Stimulated activated CD8-positive, alpha-beta memory T cell treated with anti-CD3 and anti-CD28 coated beads, Interleukin-2, amount 100 ng/mL, for 48 hours (primary cell): ENCODE data around the gene FRMD4B.

Experiments
- DNase-seq, 2 donors: peaks; one replicate each; pipeline ENCODE4 v3.0.0-alpha.2; 2020; ENCODE audit warnings: low read depth in 2 of 2

FRMD4B gene

DNA sequence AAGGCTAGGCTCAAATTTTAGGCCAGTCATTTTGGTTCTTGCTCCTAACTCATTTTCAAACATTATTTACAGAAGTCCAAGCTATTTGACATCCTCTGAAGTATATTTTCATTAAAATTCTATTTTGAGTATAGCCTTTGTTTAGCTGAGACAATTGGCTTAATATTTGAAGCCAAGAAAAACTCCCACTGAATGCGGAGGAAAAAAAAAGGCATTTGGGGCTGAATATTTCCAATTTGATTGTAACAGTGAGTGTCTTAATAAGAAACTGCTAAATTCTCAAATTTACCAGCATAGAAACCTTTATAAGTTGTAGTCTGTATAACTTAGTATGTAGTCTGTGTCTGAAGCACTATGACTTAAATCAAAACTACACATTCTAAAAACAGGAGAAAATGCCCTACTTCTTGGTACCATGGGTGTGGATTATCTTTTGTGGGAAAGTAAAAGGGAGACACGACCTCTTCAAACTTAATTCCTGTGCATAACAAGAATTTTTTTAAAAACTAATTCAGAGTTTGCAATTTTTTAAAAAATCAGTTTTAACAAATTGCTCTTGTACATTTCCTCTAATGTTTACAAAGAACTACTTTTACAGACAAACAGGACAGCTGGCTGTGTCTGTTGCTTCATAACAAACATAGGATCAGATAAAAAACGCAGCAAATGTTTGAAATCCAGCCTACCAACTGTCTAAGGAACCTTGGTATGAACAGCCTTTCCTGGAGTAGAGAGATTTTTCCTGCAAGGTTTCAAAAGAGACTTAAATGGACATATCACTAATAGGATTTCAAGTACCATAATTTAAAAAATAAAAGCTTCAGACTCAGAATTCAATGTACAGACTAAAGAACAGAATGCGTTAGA is 210.8 kb downstream of the FRMD4B start:
- DNase-seq = no peak

DNA sequence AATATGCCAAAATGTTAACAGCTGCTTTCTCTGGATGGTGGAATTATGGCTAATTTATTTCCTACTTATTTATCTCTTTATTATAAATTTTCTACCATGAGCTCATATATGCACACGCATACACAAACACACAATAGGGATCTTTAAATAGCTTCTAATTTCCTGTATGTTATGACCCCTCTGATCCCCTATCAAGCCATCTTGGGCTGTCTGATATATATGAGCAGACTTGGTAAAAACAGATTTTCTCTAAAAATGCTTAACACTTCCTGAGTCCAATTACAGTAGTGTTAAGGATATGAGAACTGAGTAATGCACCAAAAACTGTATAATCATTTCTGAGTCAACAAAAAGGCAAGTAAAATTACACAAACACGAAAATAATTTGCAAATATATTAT is 211.4 kb downstream of the FRMD4B start:
- DNase-seq = no peak

DNA sequence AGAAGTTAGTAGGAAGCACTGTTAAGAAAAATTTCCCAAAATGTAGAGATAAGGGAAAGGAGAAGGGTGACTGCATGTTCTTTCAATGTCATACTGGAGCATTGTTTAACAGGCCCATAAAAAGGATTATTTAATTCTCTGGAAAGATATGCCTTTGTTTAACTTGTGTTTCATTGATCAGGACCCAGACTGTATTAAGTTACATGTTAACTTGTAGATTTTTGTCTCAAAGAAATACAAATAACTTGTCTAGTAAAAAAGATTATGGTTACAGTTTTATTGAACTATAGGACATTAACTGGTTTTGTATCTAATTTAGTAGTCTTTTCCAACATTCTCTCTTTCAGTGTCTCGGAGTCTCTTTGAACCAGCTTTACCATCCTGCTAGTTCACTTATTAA is 213.8 kb downstream of the FRMD4B start:
- no peak for DNase-seq

DNA sequence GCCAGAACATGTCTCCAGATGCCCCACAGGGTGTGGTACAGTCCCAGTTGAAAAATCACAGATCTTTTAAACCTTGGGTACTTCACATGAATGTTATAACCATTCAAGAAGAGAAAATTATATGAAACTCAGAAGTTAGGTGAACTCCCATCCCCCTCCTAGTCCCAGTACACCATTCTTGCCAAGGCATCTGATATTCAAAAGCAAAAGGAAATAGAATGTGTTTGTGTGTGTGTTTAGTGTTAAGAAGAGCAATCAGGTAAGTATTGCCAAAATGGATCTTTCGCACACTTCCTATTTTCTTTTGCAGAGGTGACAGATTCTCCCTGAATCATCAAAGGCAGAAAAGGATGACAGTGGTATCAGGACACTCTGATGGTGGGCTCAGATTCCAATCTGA is 219.4 kb downstream of the FRMD4B start:
- DNase-seq = no peak

DNA sequence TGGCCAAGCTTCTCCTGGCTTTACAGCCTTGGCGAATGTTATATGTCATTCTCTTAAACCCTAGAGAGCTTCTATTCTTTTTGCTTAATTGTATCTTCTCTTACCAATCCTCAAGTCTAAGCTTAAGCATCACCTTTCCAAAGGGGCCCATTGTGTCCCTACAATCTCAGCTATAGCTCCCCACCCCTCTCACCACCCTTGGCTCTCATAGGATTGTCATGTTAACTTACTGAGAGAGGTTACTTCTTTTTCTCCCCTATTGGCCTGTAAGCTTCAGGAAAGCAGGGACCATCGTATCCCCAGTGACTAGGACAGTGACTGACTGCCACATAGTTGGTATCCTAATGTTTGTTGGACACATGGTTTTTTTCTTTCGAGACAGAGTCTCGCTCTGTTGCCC is 220.1 kb downstream of the FRMD4B start:
- DNase-seq = no peak

DNA sequence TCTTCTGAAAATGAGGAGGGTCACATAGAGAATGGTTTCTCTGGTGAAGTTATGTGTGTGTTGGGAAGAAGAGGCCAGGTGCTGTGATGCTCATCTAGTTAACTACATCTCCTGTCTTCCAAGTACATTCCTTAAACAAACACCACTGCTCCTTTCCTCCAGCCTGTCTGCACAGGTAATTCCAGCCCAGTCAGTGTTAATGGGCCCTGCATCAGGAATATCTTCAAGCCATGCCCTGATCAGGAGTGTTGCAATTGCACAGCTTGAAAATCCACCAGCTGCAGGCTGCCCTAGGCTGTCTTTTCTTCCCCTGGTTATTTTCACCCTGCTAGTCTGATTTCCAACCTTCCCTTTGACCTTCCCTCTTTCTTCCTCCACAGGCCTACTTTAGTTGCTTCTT is 221.6 kb downstream of the FRMD4B start:
- no peak for DNase-seq

DNA sequence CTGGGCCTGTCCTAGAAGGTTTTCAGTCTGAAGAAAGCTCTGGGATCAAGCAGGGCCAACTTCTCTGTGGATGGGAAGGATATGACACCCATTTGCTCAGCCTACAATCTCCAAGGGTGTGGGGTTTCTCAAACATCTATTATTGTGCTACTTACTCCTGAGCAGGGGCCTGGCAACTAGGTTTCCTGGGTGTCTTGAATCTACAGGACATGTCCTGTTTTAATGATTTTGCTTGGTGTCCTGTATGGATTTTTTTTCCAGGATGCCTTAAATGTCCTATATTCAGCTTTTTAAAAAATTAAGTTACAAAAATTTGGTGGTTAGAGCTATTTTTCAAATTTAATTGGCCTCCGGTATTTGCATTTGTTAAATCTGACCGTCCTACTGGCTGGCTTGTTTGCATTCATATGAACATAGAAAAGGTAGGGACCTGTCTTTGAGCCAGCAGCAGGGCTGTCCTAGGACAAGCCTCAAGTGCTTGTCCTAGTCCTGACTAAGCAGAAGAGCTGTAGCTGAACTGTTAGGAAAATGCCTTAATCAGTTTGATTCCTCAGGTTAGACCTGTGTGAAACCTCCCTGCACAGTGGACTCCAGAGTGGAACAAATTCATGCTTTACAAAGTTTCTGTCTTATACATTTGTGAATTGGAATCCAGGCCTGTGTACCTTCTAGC is 223.4 kb downstream of the FRMD4B start:
- no peak for DNase-seq

DNA sequence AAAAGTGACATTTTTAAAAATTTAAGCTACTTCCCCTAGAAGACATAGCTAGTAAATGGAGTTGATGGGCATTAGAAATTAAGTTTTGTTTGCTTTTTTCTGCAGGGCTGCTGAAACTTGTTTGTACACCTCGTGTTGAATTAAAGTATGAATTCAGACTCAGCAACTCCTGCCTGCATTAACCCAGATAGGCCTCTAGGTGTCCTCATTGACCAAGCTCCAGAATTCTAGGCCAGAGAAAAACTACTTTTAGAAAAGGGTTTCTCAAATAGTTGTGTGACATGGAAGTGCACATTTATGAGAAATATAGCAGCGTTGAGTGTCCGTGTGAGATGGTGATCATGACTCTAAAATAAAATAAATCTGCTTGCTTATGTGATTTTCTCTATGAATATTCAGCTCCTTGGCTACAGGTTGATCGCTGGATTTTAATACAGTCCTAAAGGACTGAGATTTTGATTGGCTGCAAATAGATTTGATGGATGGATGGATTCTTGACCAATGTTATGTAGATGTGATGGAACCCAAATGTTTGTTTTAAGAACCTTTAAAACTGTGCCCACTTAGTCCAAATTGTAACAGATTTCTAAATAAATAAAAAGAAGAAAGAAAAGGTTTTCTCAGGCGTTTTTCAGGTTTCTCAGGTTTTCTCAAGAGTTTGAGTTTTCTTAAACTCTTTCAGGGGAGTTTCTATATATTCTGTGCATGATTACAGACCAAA is 224.1 kb downstream of the FRMD4B start:
- no peak for DNase-seq

DNA sequence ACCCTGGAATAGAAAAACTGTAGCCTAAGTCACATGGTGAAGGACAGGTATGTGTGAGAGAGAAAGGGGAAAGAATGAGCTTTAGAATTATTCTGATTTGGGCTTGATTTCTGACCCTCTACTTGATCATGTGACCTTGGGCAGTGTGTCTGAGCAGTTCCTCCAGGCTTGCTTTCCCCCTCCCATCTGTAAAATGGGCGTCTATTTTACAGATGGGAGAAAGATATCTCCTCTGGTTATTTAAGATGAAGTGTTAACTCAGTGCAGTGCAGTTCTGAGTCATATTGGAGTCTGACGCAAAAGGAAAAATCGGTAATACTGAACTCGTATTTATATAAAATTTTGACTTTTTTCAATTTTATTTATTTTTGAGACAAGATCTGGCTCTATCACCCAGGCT is 225.4 kb downstream of the FRMD4B start:
- no peak for DNase-seq

DNA sequence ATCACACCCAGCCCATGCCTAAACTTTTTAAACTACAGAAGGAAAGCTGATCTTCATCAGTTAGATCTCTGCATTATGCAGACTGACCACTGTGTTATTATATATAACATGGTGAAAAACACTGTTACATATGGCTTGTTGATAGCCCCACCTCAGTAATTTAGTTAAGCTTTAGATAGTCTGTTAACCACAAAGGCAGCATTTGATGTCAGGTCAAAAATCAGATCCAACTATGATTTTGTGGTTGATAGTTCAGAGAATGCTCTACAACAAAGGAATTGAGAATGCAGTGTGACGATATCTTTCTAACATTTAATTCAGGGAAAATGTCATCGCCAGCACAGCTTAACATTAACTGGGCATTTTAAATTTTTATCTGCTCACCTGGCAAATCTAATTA is 225.8 kb downstream of the FRMD4B start:
- DNase-seq = no peak

DNA sequence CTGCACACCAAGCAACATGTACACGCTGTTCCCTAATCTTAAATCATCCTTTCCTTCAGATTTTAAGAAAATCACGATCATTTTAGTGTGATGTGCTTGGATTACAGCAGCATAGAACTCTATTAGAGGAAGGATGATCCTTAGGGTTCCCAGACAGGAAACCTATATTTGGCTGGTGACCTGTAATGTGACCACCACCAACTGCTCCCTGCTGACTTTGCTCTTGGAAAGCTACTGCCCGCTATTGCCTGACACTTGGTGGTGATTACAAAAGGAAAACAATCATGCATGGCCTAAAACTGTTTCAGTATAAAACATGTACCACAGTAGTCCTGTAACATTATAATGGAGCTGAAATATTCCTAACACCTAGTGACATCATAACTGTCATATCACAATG is 236.3 kb downstream of the FRMD4B start:
- no peak for DNase-seq

DNA sequence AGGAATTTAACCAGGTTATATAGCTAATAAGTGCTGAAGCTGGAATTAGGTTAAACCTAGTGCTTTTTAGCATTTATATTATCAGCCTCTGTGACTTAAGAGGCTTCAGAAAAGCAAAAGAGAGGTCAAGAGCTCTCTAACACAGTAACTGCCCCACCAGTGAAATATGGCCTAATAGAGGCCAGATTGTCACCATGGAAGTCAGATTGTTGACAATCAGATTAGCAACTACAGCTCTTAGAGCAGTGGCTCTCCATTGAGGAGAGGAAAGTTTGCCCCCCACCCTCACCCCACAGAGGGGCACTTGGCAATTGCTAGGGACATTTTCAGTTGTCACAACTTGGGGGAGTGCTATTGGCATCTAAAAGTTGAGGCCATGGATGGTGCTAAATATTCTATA is 240.2 kb downstream of the FRMD4B start:
- DNase-seq = no peak

DNA sequence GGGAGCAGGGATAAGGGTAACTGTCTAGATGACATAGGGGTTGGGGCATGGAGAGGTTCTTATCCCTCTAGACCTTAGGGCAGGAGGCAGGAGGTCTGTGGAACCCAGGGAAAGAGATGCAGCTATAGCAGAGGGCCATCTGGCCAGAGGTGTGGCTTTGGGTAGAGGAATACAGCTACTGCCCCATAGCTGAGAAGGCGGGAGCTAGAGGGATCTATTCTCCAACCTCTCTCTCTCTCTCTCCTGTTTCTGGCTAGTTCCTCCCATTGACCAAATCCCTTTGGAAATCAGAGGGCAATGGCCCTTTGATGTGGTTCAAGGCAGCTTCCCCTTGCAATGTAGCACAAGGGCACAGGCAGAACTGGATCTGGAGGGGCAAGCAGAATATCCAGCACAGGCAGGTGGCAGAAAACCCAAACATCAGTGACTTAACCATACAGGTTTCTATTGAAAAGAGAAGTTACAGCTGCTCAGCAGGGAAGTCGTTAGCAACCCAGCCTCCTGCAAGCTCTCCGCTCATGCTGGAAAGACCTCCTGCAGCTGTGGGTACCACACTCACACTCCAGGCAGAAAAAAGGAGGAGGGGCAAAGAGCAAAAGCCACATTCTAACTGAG is 241.2 kb downstream of the FRMD4B start:
- no peak for DNase-seq

DNA sequence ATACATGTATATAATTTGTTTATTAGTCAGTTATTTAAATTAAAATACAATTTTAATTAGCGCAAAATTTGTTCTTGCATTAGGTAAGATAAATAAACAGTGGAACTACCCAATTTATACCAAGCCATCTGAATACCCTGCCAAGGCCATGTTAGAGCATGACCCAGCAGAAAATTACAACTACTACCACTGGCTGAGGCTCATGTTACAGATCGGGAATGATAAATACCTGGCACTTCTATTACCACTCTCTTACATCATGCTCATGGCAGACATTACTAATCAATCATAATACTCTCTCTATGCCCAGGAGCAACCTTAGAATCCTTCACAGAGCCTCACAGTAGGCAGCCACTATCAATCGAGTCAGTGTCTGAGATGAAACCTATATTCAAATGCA is 242.3 kb downstream of the FRMD4B start:
- no peak for DNase-seq

DNA sequence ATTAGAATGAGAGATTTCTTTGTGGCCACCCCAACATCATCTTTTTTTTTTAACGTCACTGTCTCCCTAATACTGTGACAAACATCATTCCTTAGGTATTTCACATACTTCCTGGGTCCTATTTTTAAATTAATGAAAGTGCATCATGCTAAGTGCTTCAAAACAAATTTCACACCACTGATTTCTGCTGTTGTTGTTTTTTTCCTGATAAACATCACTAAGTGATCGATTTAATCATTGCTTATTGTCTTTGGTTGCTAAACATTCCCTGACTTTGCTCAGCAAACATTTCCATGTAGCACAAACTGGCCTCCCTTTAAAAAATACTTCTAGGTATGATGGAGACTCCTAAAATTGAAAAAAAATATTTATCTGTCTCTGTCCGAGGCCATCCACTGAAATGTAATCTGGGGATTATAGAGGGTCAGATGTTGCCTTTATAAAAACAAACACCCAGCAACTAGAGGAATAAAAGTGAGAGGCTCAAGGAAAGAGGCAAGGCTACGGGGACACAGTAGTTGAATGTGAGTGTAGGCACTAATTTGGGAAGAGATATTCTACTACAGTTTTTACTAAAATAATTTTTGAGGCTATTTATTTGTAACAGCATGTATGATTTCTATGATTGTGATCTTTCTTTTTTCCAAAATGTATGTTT is 243.0 kb downstream of the FRMD4B start:
- DNase-seq = no peak

DNA sequence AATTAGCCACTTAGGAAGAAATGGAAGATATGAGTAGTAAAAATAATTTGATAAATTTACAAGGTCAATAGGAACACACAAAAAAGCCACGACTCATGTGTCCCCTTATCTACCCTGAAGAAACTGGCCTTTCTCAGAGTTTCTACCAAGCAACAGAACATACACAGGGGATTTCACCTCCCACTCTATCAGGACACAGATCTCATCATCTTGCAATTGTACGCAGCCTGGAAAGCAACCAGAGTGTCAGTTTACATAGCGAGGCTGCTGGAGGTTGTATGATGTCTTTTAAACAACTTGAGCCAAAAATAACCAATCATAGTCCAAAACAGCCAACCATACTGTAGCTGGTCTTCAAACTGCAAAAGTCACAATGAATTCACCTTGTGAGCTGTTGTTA is 243.8 kb downstream of the FRMD4B start:
- no peak for DNase-seq

DNA sequence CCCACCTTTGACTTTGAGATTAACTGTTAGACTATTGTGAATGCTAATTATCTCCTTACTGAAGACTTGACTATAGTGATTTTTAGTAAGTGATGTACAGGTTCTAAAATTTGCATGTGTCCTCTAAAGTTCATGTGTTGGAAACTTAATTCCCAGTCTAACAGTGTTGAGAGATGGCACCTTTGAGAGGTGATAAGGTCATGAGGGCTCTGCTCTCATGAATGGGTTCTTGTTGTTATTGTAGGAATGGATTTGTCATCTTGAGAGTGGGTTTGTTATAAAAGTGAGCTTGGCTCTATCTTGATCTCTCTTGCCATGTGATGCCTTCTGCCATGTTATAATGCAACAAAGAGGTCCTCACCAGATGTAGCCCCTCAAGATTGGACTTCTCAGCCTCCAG is 244.6 kb downstream of the FRMD4B start:
- DNase-seq = no peak

DNA sequence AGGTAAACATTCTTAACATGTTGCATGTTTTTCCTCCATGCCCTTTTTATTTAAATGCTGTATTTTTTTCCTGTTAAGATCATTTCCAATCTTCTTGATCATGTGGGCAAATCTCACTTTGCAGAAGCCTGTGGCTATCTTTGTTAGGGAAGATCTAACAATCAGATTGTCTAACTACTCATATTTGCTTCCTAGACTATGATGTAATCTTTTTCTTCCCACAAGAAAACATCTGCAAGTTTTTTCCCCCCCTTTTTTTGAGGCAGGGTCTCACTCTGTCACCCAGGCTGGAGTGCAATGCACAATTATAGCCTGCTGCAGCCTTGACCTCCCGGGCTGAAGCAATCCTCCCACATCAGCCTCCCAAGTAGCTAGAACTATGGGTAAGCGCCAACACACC is 248.5 kb downstream of the FRMD4B start:
- no peak for DNase-seq

DNA sequence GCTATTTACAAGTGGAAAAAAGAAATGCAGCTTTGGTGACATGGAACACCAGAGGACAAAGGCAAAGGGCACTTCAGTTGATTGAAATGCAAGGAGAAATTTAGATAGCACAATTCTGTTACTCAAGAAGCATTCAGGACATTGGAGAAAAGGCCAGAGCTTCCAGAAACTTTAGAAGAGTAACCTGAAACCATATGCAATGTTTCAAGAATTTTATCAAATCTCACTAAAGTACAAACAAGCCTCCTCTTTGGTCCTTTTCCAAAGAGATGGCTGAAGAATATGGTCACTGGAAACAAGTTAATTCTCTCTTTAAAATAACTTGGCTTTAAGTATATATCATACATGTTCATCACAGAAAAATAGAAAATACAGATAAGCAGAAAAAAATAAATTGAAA is 248.9 kb downstream of the FRMD4B start:
- DNase-seq = no peak

DNA sequence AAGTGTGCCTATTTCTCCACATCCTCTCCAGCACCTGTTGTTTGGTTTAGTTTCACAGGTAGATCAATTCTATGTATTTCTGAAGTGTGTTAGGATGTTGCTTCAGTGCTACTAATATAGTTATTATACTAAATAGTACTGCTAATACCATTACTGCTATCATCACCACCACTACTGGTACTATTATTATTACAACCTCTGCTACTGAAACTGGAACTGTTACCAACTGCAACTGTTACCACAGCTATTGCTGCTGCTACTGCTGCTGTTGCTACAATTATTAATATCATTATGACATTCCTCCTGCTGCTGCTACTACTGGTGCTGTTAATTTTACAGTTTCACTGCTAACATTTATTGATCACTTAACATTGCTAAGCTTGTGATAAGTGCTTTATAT is 255.2 kb downstream of the FRMD4B start:
- no peak for DNase-seq

DNA sequence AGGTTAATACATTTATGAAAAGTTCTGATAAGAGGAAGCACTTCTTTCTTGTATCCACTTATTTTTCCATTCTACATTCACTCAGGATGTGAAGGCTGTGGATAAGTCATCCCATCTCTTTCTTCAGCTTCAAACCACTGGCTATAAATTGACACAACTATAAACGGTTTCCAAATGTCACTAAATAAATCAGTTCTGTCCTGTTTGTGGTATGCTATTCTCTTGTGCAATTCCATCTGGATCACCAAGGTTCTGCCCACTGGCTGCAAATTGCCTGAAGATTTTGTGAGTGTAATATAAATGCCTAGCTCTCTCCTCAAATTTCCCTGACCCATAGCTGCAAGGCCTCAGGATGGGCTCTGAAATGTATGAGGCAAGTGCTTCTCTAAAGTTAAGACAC is 256.4 kb downstream of the FRMD4B start:
- no peak for DNase-seq

DNA sequence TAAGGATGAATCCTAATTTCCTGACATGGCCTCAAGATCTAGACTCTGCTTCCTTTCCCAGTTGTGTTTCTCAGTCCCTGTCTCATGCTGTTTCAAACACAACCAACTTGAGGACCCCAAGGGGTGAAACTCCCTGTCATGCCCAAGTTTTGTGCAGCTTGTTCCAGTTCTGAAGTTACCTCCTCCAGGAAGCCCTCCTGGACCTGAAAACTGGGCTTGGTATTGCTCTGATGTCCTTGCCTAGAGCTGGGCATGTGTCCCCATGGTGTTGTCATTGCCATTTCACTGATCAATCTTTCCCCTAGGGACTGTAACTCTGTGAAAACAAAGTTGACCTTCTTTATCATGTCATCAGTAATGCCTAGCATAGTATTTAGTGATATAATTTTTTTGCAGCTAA is 257.4 kb downstream of the FRMD4B start:
- no peak for DNase-seq
